GM12878 (cell line): ENCODE results near the gene ASCC2. TPM values are rescaled to one million over a fixed set of nuclear protein-coding genes. Genes with fewer than 3 reads are reported as not detected.

Experiments
- ATAC-seq: fragments of 200-7000 bp; cut with Tn5 transposase; 3 replicates; pipeline ENCODE4 v1.9.1; 2020; ENCODE audit warnings: mild to moderate bottlenecking, moderate library complexity
- BruUV-seq: library from RNA; stranded (reverse); fragments of 400-500 nt; replicated peaks from 2 replicates; lab custom pipeline; 2021; lab: Mats Ljungman, UMichigan
- CTCF ChIA-PET: fragments of 300-600 bp; sonication (Branson Sonifier 250); formaldehyde crosslinking; extraction: SDS; loops from one replicate; lab custom pipeline; 2021; ENCODE audit warnings: inconsistent platforms; lab: Yijun Ruan, JAX
- POLR2A ChIA-PET: fragments of 350-600 bp; formaldehyde crosslinking; extraction: SDS; loops from one replicate; lab custom pipeline; 2021; ENCODE audit warnings: inconsistent platforms; lab: Charles Lee
- RAD21 ChIA-PET: fragments of 300-600 bp; sonication (Branson Sonifier 250); formaldehyde crosslinking; loops from one replicate; lab custom pipeline; 2023; ENCODE audit warnings: antibody characterized with exemption; ENCODE audit not compliant: unreplicated experiment; lab: Charles Lee
- SMC1A ChIA-PET: fragments of 300-600 bp; sonication (Branson Sonifier 250); formaldehyde crosslinking; loops from one replicate; lab custom pipeline; 2023; ENCODE audit not compliant: unreplicated experiment, uncharacterized antibody; lab: Charles Lee
- DNase-seq: peaks from one replicate; pipeline ENCODE4 v3.0.0-alpha.2; 2011; ENCODE audit warnings: low read depth, low spot score
- FAIRE-seq: peaks from 3 replicates; lab custom pipeline; 2011; peaks lifted over from hg19 to GRCh38; lab: Jason Lieb, UNC
- H2AFZ ChIP-seq: 2 replicates; pipeline ENCODE4 v1.6.0; 2011; ENCODE audit warnings: low read depth, low read length, control low read depth; ENCODE audit not compliant: control insufficient read depth
- H3K27ac ChIP-seq: 2 replicates; pipeline ENCODE4 v1.5.1; 2011; ENCODE audit warnings: control low read depth; ENCODE audit not compliant: control insufficient read depth, insufficient read depth
- H3K27me3 ChIP-seq, 2 experiments: replicated peaks in 1 of 2; 2 replicates each; pipeline versions ENCODE4 v1.6.0 to v1.6.1; 2011; ENCODE audit warnings: low read length in 1 of 2; ENCODE audit not compliant: control insufficient read depth in 2 of 2, insufficient read depth in 2 of 2
- H3K36me3 ChIP-seq, 2 experiments: 2 replicates each; pipeline ENCODE4 v1.5.1; 2011; ENCODE audit warnings: low read length in 1 of 2; ENCODE audit not compliant: control insufficient read depth in 2 of 2, insufficient read depth in 2 of 2
- H3K4me1 ChIP-seq: 2 replicates; pipeline ENCODE4 v1.6.1; 2011; ENCODE audit warnings: mild to moderate bottlenecking, low read length, moderate library complexity, mixed read lengths; ENCODE audit not compliant: control insufficient read depth, insufficient read depth
- H3K4me2 ChIP-seq: 2 replicates; pipeline ENCODE4 v1.6.0; 2011; ENCODE audit warnings: control low read depth; ENCODE audit not compliant: control insufficient read depth, insufficient read depth
- H3K4me3 ChIP-seq: fragments of 200-600 bp; sonication (generic); 2 replicates; pipeline ENCODE4 v1.5.1; 2016
- H3K79me2 ChIP-seq: 2 replicates; pipeline ENCODE4 v1.6.0; 2011; ENCODE audit warnings: low read length; ENCODE audit not compliant: control insufficient read depth, insufficient read depth
- H3K9ac ChIP-seq: 2 replicates; pipeline ENCODE4 v1.8.0; 2011; ENCODE audit warnings: low read length, control low read depth, mixed read lengths; ENCODE audit not compliant: control insufficient read depth, insufficient read depth
- H3K9me3 ChIP-seq: replicated peaks from 3 replicates; pipeline ENCODE4 v1.5.1; 2011; ENCODE audit warnings: mild to moderate bottlenecking, low read length; ENCODE audit not compliant: control insufficient read depth, insufficient read depth
- H4K20me1 ChIP-seq: 2 replicates; pipeline ENCODE4 v1.6.0; 2011; ENCODE audit not compliant: control insufficient read depth, insufficient read depth
- ATF3 ChIP-seq: IDR thresholded peaks from 2 replicates; pipeline ENCODE4 v1.6.1; 2011; ENCODE audit warnings: low read depth, mild to moderate bottlenecking, low read length, moderate library complexity, borderline replicate concordance; ENCODE audit errors: extremely low read depth
- BHLHE40 ChIP-seq, 2 experiments: fragments of 450-650 bp in 1 of 2; IDR thresholded peaks; 2 replicates each; pipeline ENCODE4 v1.6.1; 2011 to 2017; ENCODE audit warnings: low read depth in 2 of 2, borderline replicate concordance in 1 of 2, improper control_type of control experiment in 1 of 2, low read length in 1 of 2, mild to moderate bottlenecking in 1 of 2
- CBX3 ChIP-seq: fragments of 200-600 bp; sonication (generic); IDR thresholded peaks from 2 replicates; pipeline ENCODE4 v1.6.1; 2016; ENCODE audit warnings: low read depth, borderline replicate concordance
- EGR1 ChIP-seq, 2 experiments: IDR thresholded peaks; 1 replicate in 1 of 2; 2 replicates in 1 of 2; pipeline ENCODE4 v1.6.1; 2011 to 2012; ENCODE audit warnings: low read depth in 2 of 2, low read length in 2 of 2, borderline replicate concordance in 1 of 2, mild to moderate bottlenecking in 1 of 2, moderate library complexity in 1 of 2
- ESRRA ChIP-seq: IDR thresholded peaks from 2 replicates; pipeline ENCODE4 v1.6.1; 2012; ENCODE audit warnings: mild to moderate bottlenecking, low read length, improper control_type of control experiment
- KDM1A ChIP-seq: fragments of 200-600 bp; sonication (generic); IDR thresholded peaks from 2 replicates; pipeline ENCODE4 v1.6.1; 2016; ENCODE audit warnings: borderline replicate concordance
- MAX ChIP-seq: IDR thresholded peaks from 2 replicates; pipeline ENCODE4 v1.6.1; 2012; ENCODE audit warnings: low read depth, low read length, improper control_type of control experiment
- MXI1 ChIP-seq: fragments of 150-350 bp; IDR thresholded peaks from 2 replicates; pipeline ENCODE4 v1.6.1; 2011; ENCODE audit warnings: low read depth, mild to moderate bottlenecking, inconsistent platforms, low read length, improper control_type of control experiment
- MYB ChIP-seq: fragments of 150-350 bp; IDR thresholded peaks from 2 replicates; pipeline ENCODE4 v1.6.1; 2014; ENCODE audit warnings: mild to moderate bottlenecking, low read depth, low read length, borderline replicate concordance
- NBN ChIP-seq: fragments of 450-650 bp; IDR thresholded peaks from 2 replicates; pipeline ENCODE4 v1.6.1; 2016
- PKNOX1 ChIP-seq: fragments of 450-650 bp; IDR thresholded peaks from 2 replicates; pipeline ENCODE4 v1.6.1; 2016; ENCODE audit warnings: mild to moderate bottlenecking
- RB1 ChIP-seq: fragments of 450-650 bp; formaldehyde crosslinking; IDR thresholded peaks from 2 replicates; pipeline ENCODE4 v1.6.1; 2017; ENCODE audit warnings: mild to moderate bottlenecking, borderline replicate concordance
- RELA ChIP-seq: fragments of 450-650 bp; IDR thresholded peaks from 2 replicates; pipeline ENCODE4 v1.8.0; 2014; ENCODE audit warnings: borderline replicate concordance; ENCODE audit not compliant: partially characterized antibody
- RFX5 ChIP-seq: IDR thresholded peaks from 2 replicates; pipeline ENCODE4 v1.6.1; 2011; ENCODE audit warnings: low read depth, low read length, improper control_type of control experiment
- SMAD1 ChIP-seq: fragments of 450-650 bp; IDR thresholded peaks from 2 replicates; pipeline ENCODE4 v1.6.1; 2018; ENCODE audit warnings: mild to moderate bottlenecking, low read depth; ENCODE audit not compliant: partially characterized antibody
- SUZ12 ChIP-seq: fragments of 200-600 bp; sonication (generic); IDR thresholded peaks from one replicate; pipeline ENCODE4 v1.6.1; 2018; ENCODE audit warnings: antibody characterized with exemption, mild to moderate bottlenecking; ENCODE audit not compliant: unreplicated experiment
- TARDBP ChIP-seq: IDR thresholded peaks from 2 replicates; pipeline ENCODE4 v1.6.1; 2016; ENCODE audit warnings: borderline replicate concordance
- YBX1 ChIP-seq: fragments of 450-650 bp; IDR thresholded peaks from 2 replicates; pipeline ENCODE4 v1.6.1; 2016; ENCODE audit warnings: antibody characterized with exemption
- ZSCAN29 ChIP-seq: fragments of 450-650 bp; IDR thresholded peaks from 2 replicates; pipeline ENCODE4 v1.6.1; 2017; ENCODE audit warnings: mild to moderate bottlenecking, moderate library complexity
- WGBS: methylation state at CpG from one replicate; pipeline ENCODE4 v1.1.6; 2016; ENCODE audit warnings: low lambda C conversion rate; ENCODE audit not compliant: insufficient replicate concordance, insufficient coverage; ENCODE audit errors: missing lambda C conversion rate; 5-methylcytosine and 5-hydroxymethylcytosine counted together
- in situ Hi-C: fragments of 300-500 bp; cut with MboI; formaldehyde crosslinking; loops from 9 replicates; pipeline ENCODE4 v1.14.3; 2018; ENCODE audit warnings: mixed read lengths
- intact Hi-C: fragments of 100-400 bp; cut with micrococcal nuclease; formaldehyde crosslinking; loops from one replicate; pipeline ENCODE4 v1.14.2; 2022; ENCODE audit not compliant: unreplicated experiment
- polyA plus RNA-seq, 11 experiments: library from polyadenylated mRNA; depleted of rRNA in 4 of 11; unstranded in 6 of 11; stranded (reverse) in 5 of 11; fragments of >200 nt; fragmentation: Nextera tagmentation in 4 of 11; fragmentation: Illumina TruSeq in 1 of 11; extraction: Ambion mirVana in 4 of 11; extraction: Trizol in 1 of 11; gene quantifications; 1 replicate in 1 of 11; 2 replicates in 10 of 11; pipeline versions ENCODE4 v1.2.1 to v1.2.3, GENCODE V29; 2011 to 2016; ENCODE audit warnings: inconsistent platforms in 2 of 11, missing spikeins in 2 of 11, low read depth in 1 of 11
- total RNA-seq, 4 experiments: library from RNA; depleted of rRNA in 3 of 4; stranded (reverse); fragments of >200 nt in 3 of 4; fragmentation: Illumina TruSeq in 1 of 4; extraction: Trizol in 1 of 4; gene quantifications; 2 replicates each; pipeline versions ENCODE4 v1.2.1 to v1.2.3, GENCODE V29; 2013 to 2021
- TF ChIP-seq, protein P1 (sequence below): IDR thresholded peaks from 2 replicates; pipeline ENCODE4 v1.6.1; 2012; ENCODE audit warnings: low read depth, low read length, improper control_type of control experiment

The ASCC2 gene
- total and polyA plus RNA-seq, 10 of the 15 experiments (the other 5 are each of a cell fraction or from before 2014, with no cell fraction given): 5.3 to 91.4 (median 56.5) TPM

DNA sequence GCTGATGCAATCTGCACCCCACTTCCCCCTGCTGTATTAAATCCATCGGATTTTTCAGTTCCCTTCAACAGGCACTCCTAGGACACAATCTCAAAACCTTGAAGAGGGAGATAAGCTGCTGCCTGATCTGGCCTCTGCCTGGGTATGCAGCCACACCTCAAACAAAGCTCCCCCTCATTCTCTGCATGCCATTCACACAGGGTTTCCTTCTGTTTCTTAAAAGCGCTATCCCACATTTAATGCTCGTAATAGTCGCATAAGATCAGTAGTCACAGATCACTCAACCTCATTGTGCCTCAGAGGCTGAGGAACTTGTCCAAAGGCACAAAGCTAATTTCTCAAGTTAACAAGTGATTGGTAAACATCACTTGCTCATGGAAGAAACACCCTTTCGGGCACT is 36.9 kb downstream of the ASCC2 start:
- no peak overlapping the region for H3K4me2 ChIP-seq
- BruUV-seq: no TSS peak
- ChIA-PET RAD21 (interaction anchor here (0.6 kb wide), 1 partner anchor 201 kb away, joined by 3 read pairs; no protein-coding TSS in a partner anchor), POLR2A (no interaction called here)
- intact Hi-C loops: no loop called here
- TF ChIP-seq BHLHE40 (IDR thresholded peaks at IDR 0.05; ENCODE audit: borderline replicate concordance in 1 of 2, low read depth in 2 of 2, low read length in 1 of 2) (no peak), CBX3 (no peak), SUZ12 (no peak), ESRRA (no peak), ATF3 (no peak), TARDBP (no peak), RB1 (no peak), EGR1 (IDR thresholded peaks at IDR 0.05; ENCODE audit: borderline replicate concordance in 1 of 2, low read depth in 2 of 2, low read length in 2 of 2) (no peak), RFX5 (no peak), PKNOX1 (no peak), KDM1A (no peak), MAX (no peak), SMAD1 (no peak), MXI1 (no peak), NBN (no peak), ZSCAN29 (no peak), MYB (no peak), RELA (no peak), YBX1 (no peak)
- TF ChIP-seq, protein P1, sequence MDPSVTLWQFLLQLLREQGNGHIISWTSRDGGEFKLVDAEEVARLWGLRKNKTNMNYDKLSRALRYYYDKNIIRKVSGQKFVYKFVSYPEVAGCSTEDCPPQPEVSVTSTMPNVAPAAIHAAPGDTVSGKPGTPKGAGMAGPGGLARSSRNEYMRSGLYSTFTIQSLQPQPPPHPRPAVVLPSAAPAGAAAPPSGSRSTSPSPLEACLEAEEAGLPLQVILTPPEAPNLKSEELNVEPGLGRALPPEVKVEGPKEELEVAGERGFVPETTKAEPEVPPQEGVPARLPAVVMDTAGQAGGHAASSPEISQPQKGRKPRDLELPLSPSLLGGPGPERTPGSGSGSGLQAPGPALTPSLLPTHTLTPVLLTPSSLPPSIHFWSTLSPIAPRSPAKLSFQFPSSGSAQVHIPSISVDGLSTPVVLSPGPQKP: no peak
- TF ChIP-seq, all 136 proteins: peak for 0
- no peaks in the 10 kb centered on the region for H4K20me1 ChIP-seq
- no peak overlapping the region for H3K27ac ChIP-seq
- no peak for ATAC-seq
- no peak overlapping the region for H2AFZ ChIP-seq
- ChIA-PET CTCF (no interaction called here), SMC1A (no interaction called here)
- no peak overlapping the region for H3K9ac ChIP-seq
- peaks cover 11 to 39% of the 10 kb centered on the region in 2 experiments; a peak in 3 of 4 replicates for H3K36me3 ChIP-seq
- FAIRE-seq: no peak
- no peaks in the 10 kb centered on the region for H3K9me3 ChIP-seq
- no peak overlapping the region for H3K4me3 ChIP-seq
- no peak for DNase-seq
- H3K27me3 ChIP-seq: no peaks in the 10 kb centered on the region
- peaks cover 27% of the 10 kb centered on the region for H3K4me1 ChIP-seq
- WGBS: 89% methylated on average over 5 of the region's 5 CpGs
- no peaks in the 10 kb centered on the region for H3K79me2 ChIP-seq
- in situ Hi-C loops: no loop called here
